ENCODE measurements around the gene DUSP28.

DNA sequence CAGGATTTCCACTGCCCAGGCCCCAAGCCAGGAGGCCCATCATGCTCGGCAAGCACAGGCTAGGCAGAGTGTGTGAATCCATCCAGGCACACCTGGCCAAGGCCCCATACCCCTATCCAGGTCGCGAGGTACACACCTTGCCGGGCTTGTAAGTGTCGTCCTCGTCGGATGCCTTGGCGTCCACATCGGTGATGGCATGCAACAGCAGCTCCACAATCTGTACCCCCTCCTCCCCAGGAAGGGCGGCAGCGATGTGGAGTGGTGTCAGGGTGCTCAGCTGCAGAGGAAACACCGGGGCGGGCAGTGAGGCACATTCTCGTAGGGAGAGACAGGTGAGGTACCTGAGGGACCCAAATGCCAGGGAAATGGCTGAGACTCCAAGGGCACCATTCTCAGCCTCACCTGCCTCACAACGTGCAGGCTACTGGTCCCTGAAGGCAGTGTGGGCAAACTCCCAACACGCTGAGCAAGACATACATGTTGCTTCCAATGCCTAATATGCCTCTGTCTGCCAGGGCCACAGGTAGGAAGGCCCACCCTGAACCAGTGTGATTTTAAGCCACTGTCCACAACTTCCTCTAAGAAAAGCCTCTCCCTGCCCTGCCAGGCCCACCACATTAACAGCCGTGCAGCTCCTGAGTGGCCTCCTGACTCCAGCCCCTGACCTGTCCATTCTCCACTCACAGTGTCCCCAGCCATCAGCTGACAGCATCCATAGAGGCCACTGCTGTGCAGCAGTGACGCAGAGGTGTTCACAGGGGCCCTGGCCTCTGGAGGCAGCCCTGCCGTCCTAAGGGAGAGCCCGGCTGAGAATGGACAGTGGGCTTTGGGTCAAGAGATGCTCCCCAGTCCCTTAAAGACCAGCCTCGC is 47.3 kb upstream of the DUSP28 start:
- no peak for TF ChIP-seq ZNF274 (IDR thresholded peaks at IDR 0.05; ENCODE audit: borderline replicate concordance, extremely low read depth, low read length)
- no peak for TF ChIP-seq CTCF (IDR thresholded peaks at IDR 0.05; ENCODE audit: control extremely low read depth in 1 of 3, insufficient read depth in 1 of 3, low read depth in 1 of 3, low read length in 3 of 3)
- no peak for TF ChIP-seq POLR2A (IDR thresholded peaks at IDR 0.05; ENCODE audit: control extremely low read depth in 1 of 2, low read depth in 2 of 2, low read length in 2 of 2)

All from H1 (cell line).